ENCODE data around the gene ST3GAL3.

Gene ST3GAL3

GRCh38 chr1:43796111-43796581 lies 88.8 kb downstream of the ST3GAL3 start:
- Histone ChIP-seq H3K36me3 (ENCODE audit: control insufficient read depth in 1 of 2, insufficient read depth in 2 of 2, low read length in 2 of 2) (no peaks in the 10 kb centered on the region), H3K4me3 (ENCODE audit: low read depth in 1 of 2, low read length in 2 of 2) (no peak overlapping the region), H3K27ac (ENCODE audit: low read length) (no peak overlapping the region), H3K9me3 (ENCODE audit: control insufficient read depth in 1 of 2, low read length in 2 of 2) (no peaks in the 10 kb centered on the region), H3K4me1 (ENCODE audit: control insufficient read depth in 1 of 2, insufficient read depth in 2 of 2, low read length in 2 of 2) (peaks cover 0 to 10% of the 10 kb centered on the region in 2 donors), H3K27me3 (ENCODE audit: low read depth, low read length) (no peaks in the 10 kb centered on the region)

- no peaks in the 10 kb centered on the region for H3K27me3 ChIP-seq (ENCODE audit: low read depth, low read length)
- no peaks in the 10 kb centered on the region for H3K36me3 ChIP-seq (ENCODE audit: control insufficient read depth in 1 of 2, insufficient read depth in 2 of 2, low read length in 2 of 2)
- H3K9me3 ChIP-seq (ENCODE audit: control insufficient read depth in 1 of 2, low read length in 2 of 2), result no peaks in the 10 kb centered on the region
- H3K27ac ChIP-seq (ENCODE audit: low read length), result no peak overlapping the region
- H3K4me1 ChIP-seq (ENCODE audit: control insufficient read depth in 1 of 2, insufficient read depth in 2 of 2, low read length in 2 of 2), result peaks cover 0 to 10% of the 10 kb centered on the region in 2 donors
- no peak overlapping the region for H3K4me3 ChIP-seq (ENCODE audit: low read depth in 1 of 2, low read length in 2 of 2)
Observed at GRCh38 chr1:43797891-43798290, 90.6 kb downstream of the ST3GAL3 start.

DNA sequence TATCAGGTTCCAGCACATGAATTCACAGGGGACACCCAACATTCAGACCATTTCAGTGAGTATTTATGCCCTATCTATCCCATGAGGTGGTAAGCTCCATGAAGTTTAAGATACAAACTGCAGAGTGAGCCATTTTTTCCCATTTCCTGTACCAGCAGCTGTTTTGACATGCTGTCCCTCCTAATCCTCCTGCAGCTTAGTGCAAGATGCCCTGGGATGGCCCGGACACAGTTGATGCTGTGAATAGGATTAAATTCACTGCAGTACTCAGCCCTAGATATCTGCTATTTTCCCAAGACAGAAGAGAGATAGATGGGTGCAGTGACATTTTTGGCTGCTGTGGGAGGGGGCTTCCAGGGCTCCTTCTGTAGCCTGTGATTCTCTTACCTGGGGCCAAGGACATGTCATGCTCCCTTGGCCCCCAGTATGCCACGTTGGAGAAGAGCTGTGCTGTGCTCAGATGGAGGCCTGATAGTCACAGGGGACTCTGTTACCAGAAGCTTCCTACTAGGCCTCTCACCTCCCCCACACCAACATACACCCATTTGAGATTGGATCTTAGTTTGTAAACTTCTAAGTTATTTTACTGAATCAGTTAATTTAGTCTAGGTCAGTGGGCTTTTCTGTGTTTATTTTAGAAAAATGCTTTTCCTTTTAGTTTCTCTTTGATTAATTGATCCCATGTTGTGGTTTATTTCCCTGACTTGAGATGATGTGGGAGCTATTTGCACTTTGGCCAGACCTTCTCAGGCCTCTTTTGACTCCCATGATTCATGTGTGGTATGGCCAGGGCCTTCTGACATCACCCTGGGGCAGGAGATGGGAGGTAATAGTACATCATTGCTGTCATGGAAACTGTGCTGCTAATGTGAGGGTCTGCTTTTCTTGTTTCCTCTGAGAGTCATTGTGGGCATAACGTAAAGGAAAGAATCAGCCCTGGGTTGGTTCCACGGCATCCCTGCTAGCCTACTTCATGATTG lies 92.6 kb downstream of the ST3GAL3 start:
- Histone ChIP-seq H3K27ac (ENCODE audit: low read length) (no peak overlapping the region), H3K36me3 (ENCODE audit: control insufficient read depth in 1 of 2, insufficient read depth in 2 of 2, low read length in 2 of 2) (no peaks in the 10 kb centered on the region), H3K27me3 (ENCODE audit: low read depth, low read length) (no peaks in the 10 kb centered on the region)

GRCh38 chr1:43800771-43801170 lies 93.4 kb downstream of the ST3GAL3 start:
- Histone ChIP-seq H3K36me3 (ENCODE audit: control insufficient read depth in 1 of 2, insufficient read depth in 2 of 2, low read length in 2 of 2) (no peaks in the 10 kb centered on the region), H3K27ac (ENCODE audit: low read length) (no peak overlapping the region), H3K4me3 (ENCODE audit: low read depth in 1 of 2, low read length in 2 of 2) (no peak overlapping the region), H3K4me1 (ENCODE audit: control insufficient read depth in 1 of 2, insufficient read depth in 2 of 2, low read length in 2 of 2) (peaks cover 0 to 10% of the 10 kb centered on the region in 2 donors), H3K9me3 (ENCODE audit: control insufficient read depth in 1 of 2, low read length in 2 of 2) (no peaks in the 10 kb centered on the region), H3K27me3 (ENCODE audit: low read depth, low read length) (no peaks in the 10 kb centered on the region)

More for the DNA sequence above, 92.6 kb downstream of the ST3GAL3 start:
- Histone ChIP-seq H3K4me3 (ENCODE audit: low read depth in 1 of 2, low read length in 2 of 2) (no peak overlapping the region), H3K4me1 (ENCODE audit: control insufficient read depth in 1 of 2, insufficient read depth in 2 of 2, low read length in 2 of 2) (peaks cover 0 to 10% of the 10 kb centered on the region in 2 donors), H3K9me3 (ENCODE audit: control insufficient read depth in 1 of 2, low read length in 2 of 2) (no peaks in the 10 kb centered on the region)

DNA sequence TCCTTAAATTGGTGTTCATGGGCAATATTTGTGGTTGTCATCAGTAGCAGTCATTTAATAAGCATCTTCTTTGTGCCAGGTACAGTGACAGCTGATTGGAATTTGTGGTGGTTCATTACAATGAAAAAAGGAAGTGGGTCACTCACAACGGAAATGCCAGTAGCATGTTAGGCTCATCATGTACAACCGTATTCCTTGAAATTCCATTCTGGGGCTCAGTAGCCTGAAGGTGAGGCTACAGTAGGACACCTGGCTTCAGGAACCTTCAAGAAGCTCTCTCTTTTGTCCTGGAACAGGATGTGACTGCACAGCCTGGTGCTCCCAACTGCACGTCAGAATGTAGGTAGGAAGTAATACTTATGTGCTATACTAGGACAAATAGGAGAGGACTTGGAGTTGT lies 93.9 kb downstream of the ST3GAL3 start:
- Histone ChIP-seq H3K36me3 (ENCODE audit: control insufficient read depth in 1 of 2, insufficient read depth in 2 of 2, low read length in 2 of 2) (no peaks in the 10 kb centered on the region), H3K4me3 (ENCODE audit: low read depth in 1 of 2, low read length in 2 of 2) (no peak overlapping the region), H3K27me3 (ENCODE audit: low read depth, low read length) (no peaks in the 10 kb centered on the region), H3K27ac (ENCODE audit: low read length) (no peak overlapping the region), H3K9me3 (ENCODE audit: control insufficient read depth in 1 of 2, low read length in 2 of 2) (no peaks in the 10 kb centered on the region), H3K4me1 (ENCODE audit: control insufficient read depth in 1 of 2, insufficient read depth in 2 of 2, low read length in 2 of 2) (peaks cover 0 to 6% of the 10 kb centered on the region in 2 donors)

DNA sequence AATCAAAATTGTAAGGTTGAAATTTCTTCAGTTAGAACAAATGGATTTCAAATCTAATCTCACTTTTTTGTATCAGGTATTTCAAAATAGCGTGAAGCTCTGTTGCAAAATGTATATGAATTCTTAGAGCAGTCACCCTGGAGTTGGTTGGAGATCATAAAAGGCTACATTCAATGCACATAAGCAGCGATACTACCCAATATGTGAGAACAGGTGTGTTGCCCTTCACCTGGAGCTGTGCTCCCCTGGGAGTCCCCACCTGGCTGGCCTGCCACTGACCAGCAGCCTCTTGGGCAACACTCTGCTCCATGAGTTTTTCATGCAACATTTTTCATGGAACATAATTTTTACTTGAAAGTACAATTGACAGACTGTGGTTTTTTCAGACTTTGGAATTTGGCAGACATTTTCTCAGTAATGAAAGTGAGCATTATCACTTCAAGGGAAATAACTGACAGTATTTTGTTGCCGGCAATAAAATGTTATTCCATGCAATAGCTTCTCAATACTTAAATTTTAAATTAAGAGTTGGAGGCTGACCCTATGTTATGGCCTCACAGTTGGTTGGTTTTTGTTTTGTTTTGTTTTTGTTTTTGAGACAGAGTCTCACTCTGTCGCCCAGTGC lies 95.1 kb downstream of the ST3GAL3 start:
- H3K36me3 ChIP-seq (ENCODE audit: control insufficient read depth in 1 of 2, insufficient read depth in 2 of 2, low read length in 2 of 2), result no peaks in the 10 kb centered on the region
- peaks cover 0 to 6% of the 10 kb centered on the region in 2 donors for H3K4me1 ChIP-seq (ENCODE audit: control insufficient read depth in 1 of 2, insufficient read depth in 2 of 2, low read length in 2 of 2)
- H3K9me3 ChIP-seq (ENCODE audit: control insufficient read depth in 1 of 2, low read length in 2 of 2), result no peaks in the 10 kb centered on the region
- H3K27me3 ChIP-seq (ENCODE audit: low read depth, low read length), result no peaks in the 10 kb centered on the region
- no peak overlapping the region for H3K27ac ChIP-seq (ENCODE audit: low read length)
- H3K4me3 ChIP-seq (ENCODE audit: low read depth in 1 of 2, low read length in 2 of 2), result no peak overlapping the region

- H3K36me3 ChIP-seq (ENCODE audit: control insufficient read depth in 1 of 2, insufficient read depth in 2 of 2, low read length in 2 of 2), result no peaks in the 10 kb centered on the region
- no peak overlapping the region for H3K27ac ChIP-seq (ENCODE audit: low read length)
- H3K27me3 ChIP-seq (ENCODE audit: low read depth, low read length), result no peaks in the 10 kb centered on the region
- no peaks in the 10 kb centered on the region for H3K9me3 ChIP-seq (ENCODE audit: control insufficient read depth in 1 of 2, low read length in 2 of 2)
- H3K4me3 ChIP-seq (ENCODE audit: low read depth in 1 of 2, low read length in 2 of 2), result no peak overlapping the region
- H3K4me1 ChIP-seq (ENCODE audit: control insufficient read depth in 1 of 2, insufficient read depth in 2 of 2, low read length in 2 of 2), result peaks cover 0 to 6% of the 10 kb centered on the region in 2 donors
Observed at GRCh38 chr1:43803105-43803504, 95.8 kb downstream of the ST3GAL3 start.

- Histone ChIP-seq H3K9me3 (ENCODE audit: control insufficient read depth in 1 of 2, low read length in 2 of 2) (peaks cover 0 to 2% of the 10 kb centered on the region in 2 donors), H3K4me1 (ENCODE audit: control insufficient read depth in 1 of 2, insufficient read depth in 2 of 2, low read length in 2 of 2) (peaks cover 0 to 6% of the 10 kb centered on the region in 2 donors), H3K4me3 (ENCODE audit: low read depth in 1 of 2, low read length in 2 of 2) (no peak overlapping the region), H3K27ac (ENCODE audit: low read length) (no peak overlapping the region), H3K27me3 (ENCODE audit: low read depth, low read length) (no peaks in the 10 kb centered on the region), H3K36me3 (ENCODE audit: control insufficient read depth in 1 of 2, insufficient read depth in 2 of 2, low read length in 2 of 2) (no peaks in the 10 kb centered on the region)
Observed at GRCh38 chr1:43803646-43804045, 96.3 kb downstream of the ST3GAL3 start.

- no peaks in the 10 kb centered on the region for H3K27me3 ChIP-seq (ENCODE audit: low read depth, low read length)
- peaks cover 0 to 5% of the 10 kb centered on the region in 2 donors for H3K4me1 ChIP-seq (ENCODE audit: control insufficient read depth in 1 of 2, insufficient read depth in 2 of 2, low read length in 2 of 2)
- H3K9me3 ChIP-seq (ENCODE audit: control insufficient read depth in 1 of 2, low read length in 2 of 2), result peaks cover 0 to 3% of the 10 kb centered on the region in 2 donors
- H3K27ac ChIP-seq (ENCODE audit: low read length), result no peak overlapping the region
- H3K36me3 ChIP-seq (ENCODE audit: control insufficient read depth in 1 of 2, insufficient read depth in 2 of 2, low read length in 2 of 2), result no peaks in the 10 kb centered on the region
- H3K4me3 ChIP-seq (ENCODE audit: low read depth in 1 of 2, low read length in 2 of 2), result no peak overlapping the region
Observed at GRCh38 chr1:43804569-43804968, 97.2 kb downstream of the ST3GAL3 start.

DNA sequence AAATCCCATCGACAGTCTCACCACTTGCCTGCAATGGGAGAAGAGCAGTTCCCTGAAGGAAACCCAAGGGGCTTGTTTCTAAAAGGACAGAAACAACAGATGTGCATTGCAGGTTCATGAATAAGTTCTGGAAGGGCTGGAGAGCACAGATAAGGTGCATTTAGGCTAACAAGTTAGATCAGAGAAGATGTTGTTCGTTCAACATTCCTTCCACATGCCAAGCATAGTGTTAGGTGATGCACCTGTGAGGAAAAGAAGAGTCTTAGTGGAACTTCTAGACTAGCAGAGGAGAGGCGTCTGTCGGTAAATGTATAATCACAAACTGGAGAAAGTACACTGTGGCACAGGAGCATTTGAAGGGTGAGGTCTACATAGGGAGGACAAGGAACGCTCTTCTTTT lies 98.0 kb downstream of the ST3GAL3 start:
- Histone ChIP-seq H3K36me3 (ENCODE audit: control insufficient read depth in 1 of 2, insufficient read depth in 2 of 2, low read length in 2 of 2) (no peaks in the 10 kb centered on the region), H3K9me3 (ENCODE audit: control insufficient read depth in 1 of 2, low read length in 2 of 2) (peaks cover 0 to 3% of the 10 kb centered on the region in 2 donors), H3K27me3 (ENCODE audit: low read depth, low read length) (no peaks in the 10 kb centered on the region), H3K4me1 (ENCODE audit: control insufficient read depth in 1 of 2, insufficient read depth in 2 of 2, low read length in 2 of 2) (no peaks in the 10 kb centered on the region), H3K4me3 (ENCODE audit: low read depth in 1 of 2, low read length in 2 of 2) (no peak overlapping the region), H3K27ac (ENCODE audit: low read length) (no peak overlapping the region)

DNA sequence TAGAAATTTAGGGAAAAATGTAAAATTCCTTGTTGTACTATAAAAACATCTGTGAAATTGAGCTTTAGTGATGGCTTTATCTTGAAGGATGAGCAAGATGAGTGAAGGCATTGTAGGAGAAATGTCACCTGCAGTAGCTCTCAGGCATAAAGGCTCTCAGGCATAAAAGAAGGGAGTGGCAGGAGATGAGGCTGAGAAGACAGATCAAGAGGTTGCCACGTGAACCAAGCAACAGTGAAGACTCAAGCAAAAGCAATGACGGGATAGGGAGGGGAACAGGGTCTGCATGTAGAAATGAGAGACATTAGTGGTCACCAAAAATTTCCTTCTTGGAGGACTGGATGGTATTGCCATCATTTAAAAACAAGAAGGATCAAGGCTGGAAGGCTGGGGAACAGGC lies 98.8 kb downstream of the ST3GAL3 start:
- no peak overlapping the region for H3K27ac ChIP-seq (ENCODE audit: low read length)
- no peak overlapping the region for H3K4me3 ChIP-seq (ENCODE audit: low read depth in 1 of 2, low read length in 2 of 2)
- H3K9me3 ChIP-seq (ENCODE audit: control insufficient read depth in 1 of 2, low read length in 2 of 2), result peaks cover 0 to 3% of the 10 kb centered on the region in 2 donors
- H3K36me3 ChIP-seq (ENCODE audit: control insufficient read depth in 1 of 2, insufficient read depth in 2 of 2, low read length in 2 of 2), result no peaks in the 10 kb centered on the region
- H3K4me1 ChIP-seq (ENCODE audit: control insufficient read depth in 1 of 2, insufficient read depth in 2 of 2, low read length in 2 of 2), result no peaks in the 10 kb centered on the region
- no peaks in the 10 kb centered on the region for H3K27me3 ChIP-seq (ENCODE audit: low read depth, low read length)
